Mesenchymal stem cell (in vitro differentiated cells and primary cell): ENCODE measurements around the gene SNRNP25.
A peak's percentile ranks its signal among the peaks of the same experiment; 100 is the strongest.

Experiments used
- DNase-seq: peaks from one replicate; pipeline ENCODE4 v3.0.0-alpha.2; 2013
- H2AFZ ChIP-seq: one replicate; pipeline ENCODE4 v1.6.1; 2013; ENCODE audit warnings: low read depth, mild to moderate bottlenecking, control low read depth, inconsistent platforms, low read length, moderate library complexity
- H2AK5ac ChIP-seq: 2 replicates; pipeline ENCODE4 v1.6.1; 2013; ENCODE audit warnings: low read length, moderate library complexity, mild to moderate bottlenecking, inconsistent platforms; ENCODE audit not compliant: severe bottlenecking
- H2BK120ac ChIP-seq: one replicate; pipeline ENCODE4 v1.6.1; 2013; ENCODE audit warnings: low read depth, mild to moderate bottlenecking, inconsistent platforms, low read length, moderate library complexity
- H2BK12ac ChIP-seq, 2 experiments: one replicate each; pipeline ENCODE4 v1.6.1; 2013; ENCODE audit warnings: inconsistent platforms in 2 of 2, low read length in 2 of 2, mild to moderate bottlenecking in 2 of 2, moderate library complexity in 2 of 2, control low read depth in 1 of 2
- H2BK15ac ChIP-seq: one replicate; pipeline ENCODE4 v1.6.1; 2013; ENCODE audit warnings: mild to moderate bottlenecking, low read depth, inconsistent platforms; ENCODE audit not compliant: poor library complexity, severe bottlenecking
- H2BK5ac ChIP-seq: 2 replicates; pipeline ENCODE4 v1.6.1; 2013; ENCODE audit warnings: low read depth, mild to moderate bottlenecking, low read length, control low read depth, inconsistent platforms; ENCODE audit not compliant: poor library complexity, severe bottlenecking
- H3K14ac ChIP-seq, 2 experiments: one replicate each; pipeline ENCODE4 v1.6.1; 2013; ENCODE audit warnings: inconsistent platforms in 2 of 2, low read length in 2 of 2, control low read depth in 1 of 2, mild to moderate bottlenecking in 1 of 2, moderate library complexity in 1 of 2
- H3K18ac ChIP-seq, 2 experiments: one replicate each; pipeline ENCODE4 v1.6.1; 2013; ENCODE audit warnings: inconsistent platforms in 2 of 2, low read length in 2 of 2, control low read depth in 1 of 2, low read depth in 1 of 2, mild to moderate bottlenecking in 1 of 2
- H3K23ac ChIP-seq, 2 experiments: one replicate each; pipeline ENCODE4 v1.6.1; 2013; ENCODE audit warnings: inconsistent platforms in 2 of 2, low read length in 2 of 2, mild to moderate bottlenecking in 2 of 2, moderate library complexity in 2 of 2, control low read depth in 1 of 2
- H3K27ac ChIP-seq: 2 replicates; pipeline ENCODE4 v1.5.1; 2013; ENCODE audit warnings: mild to moderate bottlenecking, moderate library complexity, low read length, control low read depth, inconsistent platforms; ENCODE audit not compliant: poor library complexity, severe bottlenecking
- H3K27me3 ChIP-seq, 2 experiments: 2 replicates each; pipeline versions ENCODE4 v1.6.1 to v1.7.0; 2013; ENCODE audit warnings: low read length in 2 of 2, mild to moderate bottlenecking in 2 of 2, moderate library complexity in 2 of 2, control low read depth in 1 of 2, inconsistent platforms in 1 of 2; ENCODE audit not compliant: control insufficient read depth in 1 of 2, insufficient read depth in 1 of 2
- H3K36me3 ChIP-seq, 2 experiments: 2 replicates each; pipeline versions ENCODE4 v1.6.1 to v1.7.0; 2013; ENCODE audit warnings: low read length in 2 of 2, control low read depth in 1 of 2, inconsistent platforms in 1 of 2, low read depth in 1 of 2, mild to moderate bottlenecking in 1 of 2; ENCODE audit not compliant: insufficient read depth in 2 of 2, control insufficient read depth in 1 of 2
- H3K4ac ChIP-seq, 2 experiments: one replicate each; pipeline ENCODE4 v1.6.1; 2013; ENCODE audit warnings: inconsistent platforms in 2 of 2, low read length in 2 of 2, mild to moderate bottlenecking in 2 of 2, moderate library complexity in 2 of 2, control low read depth in 1 of 2, low read depth in 1 of 2
- H3K4me1 ChIP-seq: 2 replicates; pipeline ENCODE4 v1.6.1; 2013; ENCODE audit warnings: low read depth, low read length, control low read depth; ENCODE audit not compliant: control insufficient read depth, insufficient read depth
- H3K4me2 ChIP-seq: 2 replicates; pipeline ENCODE4 v1.6.1; 2013; ENCODE audit warnings: low read length, mild to moderate bottlenecking, inconsistent platforms; ENCODE audit not compliant: poor library complexity, severe bottlenecking
- H3K4me3 ChIP-seq, 2 experiments: 2 replicates each; pipeline versions ENCODE4 v1.5.1 to v1.7.0; 2013; ENCODE audit warnings: low read length in 2 of 2, mild to moderate bottlenecking in 2 of 2, control low read depth in 1 of 2, low read depth in 1 of 2; ENCODE audit not compliant: insufficient read depth in 1 of 2
- H3K79me1 ChIP-seq: replicated peaks from 2 replicates; pipeline ENCODE4 v1.6.1; 2013; ENCODE audit warnings: mild to moderate bottlenecking, control low read depth, low read length, inconsistent platforms; ENCODE audit not compliant: poor library complexity, severe bottlenecking
- H3K9ac ChIP-seq: 2 replicates; pipeline ENCODE4 v1.7.0; 2013; ENCODE audit warnings: mild to moderate bottlenecking, low read length, moderate library complexity
- H3K9me3 ChIP-seq: 2 replicates; pipeline ENCODE4 v1.7.0; 2013; ENCODE audit warnings: mild to moderate bottlenecking, low read length; ENCODE audit not compliant: control insufficient read depth
- H4K8ac ChIP-seq: one replicate; pipeline ENCODE4 v1.6.1; 2013; ENCODE audit warnings: inconsistent platforms, mild to moderate bottlenecking, low read length, moderate library complexity
- H4K91ac ChIP-seq: one replicate; pipeline ENCODE4 v1.6.1; 2013; ENCODE audit warnings: mild to moderate bottlenecking, low read length, inconsistent platforms
- WGBS: methylation state at CpG from one replicate; pipeline ENCODE4 v1.1.7; 2013; ENCODE audit warnings: mixed read lengths; 5-methylcytosine and 5-hydroxymethylcytosine counted together

The SNRNP25 gene

DNA sequence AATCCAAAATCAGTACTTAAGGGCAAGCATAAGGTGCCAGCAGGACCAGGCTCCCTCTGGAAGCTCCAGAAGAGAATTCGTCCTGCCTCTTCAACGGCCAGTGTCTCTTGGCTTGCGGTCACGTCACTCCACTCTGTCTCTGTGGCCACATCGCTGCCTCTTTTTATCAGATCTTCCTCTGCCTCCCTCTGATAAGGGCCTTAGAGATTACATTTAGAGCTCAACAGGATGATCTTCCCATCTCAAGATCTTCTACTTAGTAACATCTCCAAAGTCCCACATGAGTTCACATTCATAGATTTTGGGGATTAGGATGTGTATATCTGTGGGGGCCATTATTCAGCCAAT is 41.3 kb downstream of the SNRNP25 start:
- no peak overlapping the region for H3K18ac ChIP-seq
- H3K23ac ChIP-seq, result no peak overlapping the region
- H3K4ac ChIP-seq, result no peak overlapping the region
- no peak overlapping the region for H4K8ac ChIP-seq
- no peak overlapping the region for H3K14ac ChIP-seq
- no peak for DNase-seq
- peak overlapping the region in 1 of 2 experiments; percentile 16 for H2BK12ac ChIP-seq
- no peak overlapping the region for H2AK5ac ChIP-seq
- H4K91ac ChIP-seq, result no peak overlapping the region
- H2BK15ac ChIP-seq, result no peak overlapping the region
- no peak overlapping the region for H2BK120ac ChIP-seq
- no peak overlapping the region for H3K4me2 ChIP-seq
- WGBS, result 87% methylated on average over 5 of the region's 5 CpGs
- H3K4me1 ChIP-seq, result peaks cover 50% of the 10 kb centered on the region
- H3K27me3 ChIP-seq, result no peaks in the 10 kb centered on the region
- peak overlapping the region; percentile 43 for H3K9ac ChIP-seq
- no peak overlapping the region for H2BK5ac ChIP-seq
- no peaks in the 10 kb centered on the region for H3K9me3 ChIP-seq
- H3K4me3 ChIP-seq, result no peak overlapping the region
- no peak overlapping the region for H3K27ac ChIP-seq
- H2AFZ ChIP-seq, result no peak overlapping the region
- peaks cover 64 to 72% of the 10 kb centered on the region in 2 experiments for H3K36me3 ChIP-seq
- peaks cover 18% of the 10 kb centered on the region for H3K79me1 ChIP-seq

DNA sequence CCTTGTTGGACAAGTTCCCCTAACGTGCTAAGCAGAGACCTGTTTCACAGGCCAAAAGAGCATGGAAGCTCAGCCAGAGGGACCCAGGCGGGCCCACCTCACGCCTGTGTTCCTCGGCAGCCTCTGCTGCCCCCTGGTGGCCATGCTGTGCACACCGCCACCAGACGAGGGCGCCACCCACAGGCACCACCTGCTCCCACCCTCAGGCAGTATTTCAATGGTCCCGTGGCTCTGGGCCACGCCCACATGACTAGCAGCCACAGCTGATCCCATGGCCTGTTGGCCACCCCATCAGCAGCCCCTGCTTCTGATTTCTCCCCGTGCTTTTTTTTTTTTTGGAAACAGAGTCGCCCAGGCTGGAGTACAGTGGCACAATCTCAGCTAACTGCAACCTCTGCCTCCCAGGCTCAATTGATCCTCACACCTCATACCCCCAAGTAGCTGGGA is 43.3 kb downstream of the SNRNP25 start:
- no peak overlapping the region for H3K4me2 ChIP-seq
- H3K9me3 ChIP-seq, result no peaks in the 10 kb centered on the region
- peaks cover 44% of the 10 kb centered on the region for H3K4me1 ChIP-seq

DNA sequence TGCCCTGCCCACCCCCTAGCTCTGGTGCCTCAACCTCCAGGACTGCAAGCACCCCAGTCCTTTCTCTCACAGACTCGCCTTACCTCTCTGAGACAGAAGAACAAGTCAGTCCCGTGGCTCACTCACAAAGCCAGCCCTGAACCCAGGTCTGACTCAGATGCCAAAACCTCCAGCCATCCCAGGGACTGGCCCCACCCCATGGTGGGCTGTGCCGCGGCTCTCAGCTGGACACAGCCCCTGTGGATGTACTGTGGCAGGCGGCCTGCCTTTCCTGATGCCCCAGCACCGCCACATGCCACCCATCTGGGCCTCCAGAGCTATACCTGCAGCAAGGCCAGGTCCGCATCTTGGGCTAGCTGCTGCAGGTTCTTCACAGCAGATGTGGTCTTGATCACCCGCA is 44.2 kb downstream of the SNRNP25 start:
- no peak overlapping the region for H3K4me3 ChIP-seq
- no peak overlapping the region for H2BK5ac ChIP-seq
- no peak overlapping the region for H2AK5ac ChIP-seq
- peaks cover 53 to 61% of the 10 kb centered on the region in 2 experiments for H3K36me3 ChIP-seq
- H3K27ac ChIP-seq, result no peak overlapping the region
- no peak overlapping the region for H3K4ac ChIP-seq
- H3K27me3 ChIP-seq, result no peaks in the 10 kb centered on the region
- peaks cover 13% of the 10 kb centered on the region for H3K79me1 ChIP-seq
- H3K9ac ChIP-seq, result no peak overlapping the region
- H3K4me1 ChIP-seq, result peaks cover 40% of the 10 kb centered on the region
- H3K4me2 ChIP-seq, result no peak overlapping the region
- H4K91ac ChIP-seq, result no peak overlapping the region
- H2BK120ac ChIP-seq, result no peak overlapping the region
- no peak overlapping the region for H2AFZ ChIP-seq
- no peak for DNase-seq
- H2BK12ac ChIP-seq, result no peak overlapping the region
- WGBS, result 81% methylated on average over 8 of the region's 8 CpGs
- H3K9me3 ChIP-seq, result no peaks in the 10 kb centered on the region
- no peak overlapping the region for H3K14ac ChIP-seq
- H2BK15ac ChIP-seq, result no peak overlapping the region
- H3K23ac ChIP-seq, result no peak overlapping the region
- no peak overlapping the region for H4K8ac ChIP-seq
- H3K18ac ChIP-seq, result no peak overlapping the region

More for the DNA sequence above, 43.3 kb downstream of the SNRNP25 start:
- Histone ChIP-seq H3K36me3 (peaks cover 62 to 64% of the 10 kb centered on the region in 2 experiments), H3K79me1 (peaks cover 13% of the 10 kb centered on the region), H3K27ac (no peak overlapping the region), H3K4me3 (no peak overlapping the region), H2AFZ (no peak overlapping the region), H2AK5ac (no peak overlapping the region), H3K23ac (no peak overlapping the region), H4K91ac (no peak overlapping the region), H2BK120ac (no peak overlapping the region), H3K27me3 (no peaks in the 10 kb centered on the region), H3K9ac (no peak overlapping the region), H3K4ac (no peak overlapping the region), H2BK12ac (no peak overlapping the region), H2BK5ac (no peak overlapping the region), H3K18ac (no peak overlapping the region), H2BK15ac (no peak overlapping the region), H3K14ac (no peak overlapping the region), H4K8ac (no peak overlapping the region)
- 11% methylated on average over 11 of the region's 11 CpGs for WGBS
- DNase-seq, result peak; percentile 91

DNA sequence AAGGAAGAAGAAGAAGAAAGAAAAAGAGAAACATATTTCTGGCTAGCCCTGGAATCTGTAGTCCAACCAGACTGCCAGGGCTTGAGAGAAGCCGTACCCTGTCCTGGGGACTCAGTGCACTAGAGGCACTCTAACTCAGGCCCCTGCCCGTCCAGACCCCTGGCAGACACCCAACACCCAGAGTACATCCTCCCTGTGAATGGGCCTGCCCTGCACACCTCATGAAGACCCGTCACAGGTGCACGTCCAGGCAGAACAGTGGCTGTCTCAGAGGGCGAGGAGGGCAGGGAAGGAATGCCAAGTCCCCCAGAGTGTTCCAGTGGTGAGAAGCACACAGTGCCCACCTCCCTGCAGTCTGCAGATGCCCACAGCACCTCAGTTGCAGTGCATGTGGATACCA is 47.4 kb downstream of the SNRNP25 start:
- 95% methylated on average over 5 of the region's 5 CpGs for WGBS
- no peak overlapping the region for H3K23ac ChIP-seq
- H4K8ac ChIP-seq, result no peak overlapping the region
- peaks cover 26% of the 10 kb centered on the region for H3K4me1 ChIP-seq
- no peak for DNase-seq
- H2BK5ac ChIP-seq, result no peak overlapping the region
- H3K4me3 ChIP-seq, result no peak overlapping the region
- no peak overlapping the region for H2BK12ac ChIP-seq
- peaks cover 54 to 59% of the 10 kb centered on the region in 2 experiments for H3K36me3 ChIP-seq
- H3K4me2 ChIP-seq, result no peak overlapping the region
- no peak overlapping the region for H2AFZ ChIP-seq
- no peak overlapping the region for H2BK15ac ChIP-seq
- H3K9ac ChIP-seq, result no peak overlapping the region
- no peak overlapping the region for H2BK120ac ChIP-seq
- H3K79me1 ChIP-seq, result peaks cover 7% of the 10 kb centered on the region
- no peak overlapping the region for H3K14ac ChIP-seq
- H3K9me3 ChIP-seq, result no peaks in the 10 kb centered on the region
- H4K91ac ChIP-seq, result no peak overlapping the region
- no peaks in the 10 kb centered on the region for H3K27me3 ChIP-seq
- H3K18ac ChIP-seq, result no peak overlapping the region
- H3K27ac ChIP-seq, result no peak overlapping the region
- H3K4ac ChIP-seq, result no peak overlapping the region
- no peak overlapping the region for H2AK5ac ChIP-seq
